ENCODE measurements around the gene GAREM2. TPM values are rescaled to one million over a fixed set of nuclear protein-coding genes. Genes with fewer than 3 reads are reported as not detected.

The GAREM2 gene
- total and polyA plus RNA-seq, 9 of the 15 experiments (the other 6 are each of a cell fraction or from before 2014, with no cell fraction given) = 1.7 to 12.4 (median 2.5) TPM

- TF ChIP-seq RAD21 (CRISPR knock-in tag; conservative IDR thresholded peaks at IDR 0.05 in 1 of 2, IDR thresholded peaks at IDR 0.05 in 1 of 2) (peak; percentile 93 to 95), SP2 (IDR thresholded peaks at IDR 0.05; ENCODE audit: extremely low read depth, low read depth, low read length, poor library complexity, severe bottlenecking) (no peak), CTCF (IDR thresholded peaks at IDR 0.05 in 2 of 3, conservative IDR thresholded peaks at IDR 0.05 in 1 of 3; ENCODE audit: insufficient read depth in 2 of 3, low read depth in 1 of 3, low read length in 3 of 3) (peak; percentile 75 to 90 (median 87)), BRD4 (IDR thresholded peaks at IDR 0.05) (no peak), ATF7 (IDR thresholded peaks at IDR 0.05) (0 out of 2 replicates have a peak, but pooled peaks have one; percentile 12), HDAC2 (IDR thresholded peaks at IDR 0.05) (0 out of 2 replicates have a peak, but pooled peaks have one; percentile 18), SMARCC2 (IDR thresholded peaks at IDR 0.05; ENCODE audit: low read depth) (no peak), FIP1L1 (IDR thresholded peaks at IDR 0.05; ENCODE audit: low read depth, low read length, poor library complexity, severe bottlenecking) (no peak), POLR2AphosphoS5 (IDR thresholded peaks at IDR 0.05; ENCODE audit: control insufficient read depth, insufficient read depth, low read depth, low read length) (no peak), KAT7 (CRISPR knock-in tag; IDR thresholded peaks at IDR 0.05; ENCODE audit: borderline replicate concordance) (no peak), NR2C1 (IDR thresholded peaks at IDR 0.05) (peak; percentile 36; the same call in 1 of the 2 replicates), NR2C1 (tag; IDR thresholded peaks at IDR 0.05) (no peak), JUND (IDR thresholded peaks at IDR 0.05; ENCODE audit: borderline replicate concordance, low read depth, low read length) (peak; percentile 13; the same call in 1 of the 2 replicates), JUND (tag; IDR thresholded peaks at IDR 0.05; ENCODE audit: borderline replicate concordance, low read depth, low read length) (no peak), RREB1 (CRISPR knock-in tag; IDR thresholded peaks at IDR 0.05) (no peak), RB1 (IDR thresholded peaks at IDR 0.05; ENCODE audit: low read depth) (0 out of 2 replicates have a peak, but pooled peaks have one; percentile 24), MITF (IDR thresholded peaks at IDR 0.05) (no peak), ELF1 (tag; IDR thresholded peaks at IDR 0.05) (0 out of 2 replicates have a peak, but pooled peaks have one; percentile 45), MEIS2 (IDR thresholded peaks at IDR 0.05; ENCODE audit: partially characterized antibody) (no peak)
Observed at GRCh38 chr2:26144953-26145680, 27.8 kb upstream of the GAREM2 start (continued).
